SH-SY5Y (cell line): ENCODE results near the gene NLRC3.

ENCODE experiments used
- GATA2 ChIP-seq: IDR thresholded peaks from 2 replicates; pipeline ENCODE4 v1.6.1; 2011; ENCODE audit warnings: mild to moderate bottlenecking, low read depth, low read length
- GATA3 ChIP-seq: IDR thresholded peaks from 2 replicates; pipeline ENCODE4 v1.6.1; 2011; ENCODE audit warnings: low read depth, mild to moderate bottlenecking, low read length, moderate library complexity

DNA sequence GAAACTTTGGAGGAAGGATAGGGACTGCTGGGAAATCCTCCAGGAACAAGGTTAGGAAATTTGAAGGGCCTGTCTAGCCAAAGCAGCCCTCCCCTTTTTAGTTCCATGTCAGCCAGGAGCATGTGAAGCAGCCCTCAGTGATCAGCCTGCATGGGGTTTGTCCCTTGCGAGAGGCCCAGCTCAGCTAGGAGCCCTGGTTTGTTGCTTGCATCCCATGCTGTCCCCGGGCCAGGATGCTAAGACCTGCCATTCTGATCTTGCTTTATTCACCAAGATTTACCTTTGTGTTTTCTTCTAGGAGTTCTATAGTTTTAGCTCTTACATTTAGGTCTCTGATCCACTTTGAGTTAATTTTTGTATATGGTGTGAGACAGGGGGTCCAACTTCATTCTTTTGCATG lies 48.8 kb downstream of the NLRC3 start:
- TF ChIP-seq GATA2 (no peak), GATA3 (no peak)
